IPS-20b (cell line): ENCODE data around the gene MRPS10.

ENCODE experiments used
- H3K27ac ChIP-seq: one replicate; pipeline ENCODE4 v1.5.1; 2013; ENCODE audit warnings: low read length
- H3K27me3 ChIP-seq: 2 replicates; pipeline ENCODE4 v1.6.1; 2013; ENCODE audit warnings: mild to moderate bottlenecking, low read length, inconsistent platforms; ENCODE audit not compliant: insufficient read depth
- H3K36me3 ChIP-seq: 2 replicates; pipeline ENCODE4 v1.6.1; 2013; ENCODE audit warnings: low read depth, mild to moderate bottlenecking, inconsistent platforms, low read length, moderate library complexity; ENCODE audit not compliant: insufficient read depth
- H3K4me1 ChIP-seq: 2 replicates; pipeline ENCODE4 v1.6.1; 2013; ENCODE audit warnings: mild to moderate bottlenecking, control low read depth, inconsistent platforms, low read length, moderate library complexity; ENCODE audit not compliant: insufficient read depth
- H3K4me3 ChIP-seq: 2 replicates; pipeline ENCODE4 v1.5.1; 2013; ENCODE audit warnings: mild to moderate bottlenecking, low read length, inconsistent platforms
- H3K9ac ChIP-seq: 2 replicates; pipeline ENCODE4 v1.6.1; 2013; ENCODE audit warnings: low read depth, mild to moderate bottlenecking, inconsistent platforms, low read length, moderate library complexity
- H3K9me3 ChIP-seq: 2 replicates; pipeline ENCODE4 v1.6.1; 2013; ENCODE audit warnings: mild to moderate bottlenecking, low read depth, low read length, inconsistent platforms; ENCODE audit not compliant: insufficient read depth

MRPS10 gene

GRCh38 chr6:42236682-42237473, 19.2 kb upstream of the MRPS10 start:
- Histone ChIP-seq H3K36me3 (peaks cover 58% of the 10 kb centered on the region), H3K4me1 (0 out of 2 replicates have a peak, but pooled peaks cover 3% of the 10 kb centered on the region), H3K27me3 (no peaks in the 10 kb centered on the region), H3K27ac (no peak overlapping the region), H3K4me3 (no peak overlapping the region), H3K9ac (no peak overlapping the region), H3K9me3 (no peaks in the 10 kb centered on the region)

GRCh38 chr6:42236030-42236429, 18.4 kb upstream of the MRPS10 start:
- Histone ChIP-seq H3K36me3 (peaks cover 60% of the 10 kb centered on the region), H3K27me3 (no peaks in the 10 kb centered on the region), H3K9ac (no peak overlapping the region), H3K4me1 (no peaks in the 10 kb centered on the region), H3K27ac (no peak overlapping the region), H3K4me3 (no peak overlapping the region), H3K9me3 (no peaks in the 10 kb centered on the region)

GRCh38 chr6:42232035-42232434, 14.4 kb upstream of the MRPS10 start:
- H3K4me3 ChIP-seq = no peak overlapping the region
- H3K36me3 ChIP-seq = peaks cover 52% of the 10 kb centered on the region

GRCh38 chr6:42230345-42231321, 13.0 kb upstream of the MRPS10 start:
- no peak overlapping the region for H3K4me3 ChIP-seq
- no peaks in the 10 kb centered on the region for H3K9me3 ChIP-seq
- H3K27ac ChIP-seq = no peak overlapping the region
- H3K9ac ChIP-seq = no peak overlapping the region
- H3K36me3 ChIP-seq = peaks cover 50% of the 10 kb centered on the region
- H3K27me3 ChIP-seq = no peaks in the 10 kb centered on the region
- no peaks in the 10 kb centered on the region; the same call in 1 of the 2 replicates for H3K4me1 ChIP-seq

More at GRCh38 chr6:42232035-42232434, 14.4 kb upstream of the MRPS10 start:
- Histone ChIP-seq H3K27ac (no peak overlapping the region), H3K9ac (no peak overlapping the region), H3K27me3 (no peaks in the 10 kb centered on the region), H3K4me1 (no peaks in the 10 kb centered on the region; the same call in 1 of the 2 replicates), H3K9me3 (no peaks in the 10 kb centered on the region)

GRCh38 chr6:42229506-42230119, 12.0 kb upstream of the MRPS10 start:
- no peaks in the 10 kb centered on the region for H3K9me3 ChIP-seq
- no peaks in the 10 kb centered on the region for H3K27me3 ChIP-seq
- no peak overlapping the region for H3K27ac ChIP-seq
- H3K9ac ChIP-seq = no peak overlapping the region
- H3K36me3 ChIP-seq = peaks cover 42% of the 10 kb centered on the region
- no peak overlapping the region for H3K4me3 ChIP-seq
- H3K4me1 ChIP-seq = no peaks in the 10 kb centered on the region; the same call in 1 of the 2 replicates

- Histone ChIP-seq H3K27ac (no peak overlapping the region), H3K9ac (no peak overlapping the region), H3K36me3 (peaks cover 42% of the 10 kb centered on the region)
These were observed 10.6 kb upstream of the MRPS10 start for GRCh38 chr6:42228305-42228704.

GRCh38 chr6:42227173-42227850, 9.7 kb upstream of the MRPS10 start:
- H3K36me3 ChIP-seq = peaks cover 41% of the 10 kb centered on the region
- no peak overlapping the region for H3K4me3 ChIP-seq
- no peaks in the 10 kb centered on the region for H3K9me3 ChIP-seq
- H3K4me1 ChIP-seq = no peaks in the 10 kb centered on the region; the same call in 1 of the 2 replicates
- no peak overlapping the region for H3K9ac ChIP-seq
- no peaks in the 10 kb centered on the region for H3K27me3 ChIP-seq
- H3K27ac ChIP-seq = no peak overlapping the region

More at GRCh38 chr6:42228305-42228704, 10.6 kb upstream of the MRPS10 start:
- H3K27me3 ChIP-seq = no peaks in the 10 kb centered on the region
- H3K9me3 ChIP-seq = no peaks in the 10 kb centered on the region
- no peaks in the 10 kb centered on the region; the same call in 1 of the 2 replicates for H3K4me1 ChIP-seq
- no peak overlapping the region for H3K4me3 ChIP-seq

- no peaks in the 10 kb centered on the region for H3K27me3 ChIP-seq
- H3K9me3 ChIP-seq = no peaks in the 10 kb centered on the region
- no peaks in the 10 kb centered on the region; the same call in 1 of the 2 replicates for H3K4me1 ChIP-seq
- H3K9ac ChIP-seq = no peak overlapping the region; the same call in 1 of the 2 replicates
- peaks cover 35% of the 10 kb centered on the region for H3K36me3 ChIP-seq
- H3K27ac ChIP-seq = no peak overlapping the region
- H3K4me3 ChIP-seq = no peak overlapping the region
These were observed 9.0 kb upstream of the MRPS10 start for GRCh38 chr6:42226645-42227143.

GRCh38 chr6:42226161-42226611, 8.5 kb upstream of the MRPS10 start:
- H3K4me3 ChIP-seq = no peak overlapping the region
- no peak overlapping the region for H3K9ac ChIP-seq
- H3K4me1 ChIP-seq = no peaks in the 10 kb centered on the region; the same call in 1 of the 2 replicates
- H3K27ac ChIP-seq = no peak overlapping the region
- peaks cover 30% of the 10 kb centered on the region for H3K36me3 ChIP-seq
- no peaks in the 10 kb centered on the region for H3K9me3 ChIP-seq
- no peaks in the 10 kb centered on the region for H3K27me3 ChIP-seq

GRCh38 chr6:42225419-42225818, 7.8 kb upstream of the MRPS10 start:
- Histone ChIP-seq H3K36me3 (peaks cover 30% of the 10 kb centered on the region), H3K9ac (no peak overlapping the region), H3K4me3 (no peak overlapping the region), H3K27ac (no peak overlapping the region), H3K4me1 (no peaks in the 10 kb centered on the region; the same call in 1 of the 2 replicates), H3K9me3 (no peaks in the 10 kb centered on the region), H3K27me3 (no peaks in the 10 kb centered on the region)

GRCh38 chr6:42225029-42225339, 7.3 kb upstream of the MRPS10 start:
- H3K27me3 ChIP-seq = no peaks in the 10 kb centered on the region
- peaks cover 30% of the 10 kb centered on the region for H3K36me3 ChIP-seq
- H3K4me3 ChIP-seq = no peak overlapping the region
- no peaks in the 10 kb centered on the region for H3K9me3 ChIP-seq
- H3K9ac ChIP-seq = no peak overlapping the region
- no peak overlapping the region for H3K27ac ChIP-seq
- no peaks in the 10 kb centered on the region; the same call in 1 of the 2 replicates for H3K4me1 ChIP-seq
